ENCODE measurements around the gene SYTL3. TPM values are rescaled to one million over a fixed set of nuclear protein-coding genes. Genes with fewer than 3 reads are reported as not detected.
A peak's percentile ranks its signal among the peaks of the same experiment; 100 is the strongest.

Gene SYTL3
- total RNA-seq, 1 donor, result 2.2 TPM

- peaks cover 20% of the 10 kb centered on the region for H3K4me1 ChIP-seq (ENCODE audit: insufficient read depth, low read length)
- peak; percentile 70 for TF ChIP-seq CTCF (IDR thresholded peaks at IDR 0.05; ENCODE audit: extremely low read depth, low read depth, low read length)
Measured at GRCh38 chr6:158660333-158660754, 10.5 kb downstream of the SYTL3 start.

DNA sequence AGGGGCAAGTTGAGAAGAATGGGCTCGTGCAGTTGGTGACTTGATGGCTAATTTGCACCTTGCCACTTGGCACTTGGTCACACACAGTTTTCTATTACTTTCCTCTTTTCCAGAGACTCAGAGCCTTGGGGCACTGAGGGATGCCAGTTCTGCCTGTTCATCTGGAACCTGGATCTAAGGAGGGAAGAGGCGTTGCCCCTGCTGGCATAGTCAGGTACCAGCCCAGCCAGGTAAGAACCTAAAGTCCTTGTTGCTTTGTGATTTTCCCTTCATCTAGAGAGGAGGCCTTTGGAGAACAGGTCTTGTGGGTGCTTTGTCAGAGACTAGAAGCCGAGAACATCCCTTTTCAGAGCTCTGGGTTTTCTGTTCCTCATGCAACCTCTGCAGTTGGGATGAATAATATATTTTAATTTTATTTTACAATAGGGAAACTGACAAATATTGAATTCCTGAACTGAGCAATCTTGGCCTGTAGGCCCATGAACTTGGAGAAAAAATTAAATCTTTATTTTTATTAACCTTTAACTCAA lies 11.4 kb downstream of the SYTL3 start:
- Histone ChIP-seq H3K27me3 (ENCODE audit: insufficient read depth, low read length) (no peaks in the 10 kb centered on the region), H2AFZ (ENCODE audit: low read length) (no peak overlapping the region), H3K4me3 (ENCODE audit: insufficient read depth, low read length) (no peak overlapping the region), H3K4me1 (ENCODE audit: insufficient read depth, low read length) (peaks cover 11% of the 10 kb centered on the region), H3K36me3 (ENCODE audit: insufficient read depth, low read length) (no peaks in the 10 kb centered on the region), H3K9me3 (ENCODE audit: low read depth, low read length) (no peaks in the 10 kb centered on the region), H3K4me2 (ENCODE audit: insufficient read depth, low read length) (no peak overlapping the region), H4K20me1 (ENCODE audit: insufficient read depth, low read length) (no peaks in the 10 kb centered on the region), H3K79me2 (ENCODE audit: insufficient read depth, low read length) (no peaks in the 10 kb centered on the region), H3K27ac (ENCODE audit: low read depth, low read length) (no peak overlapping the region)
- no peak for TF ChIP-seq CTCF (IDR thresholded peaks at IDR 0.05; ENCODE audit: extremely low read depth, low read depth, low read length)
- no peak for DNase-seq (ENCODE audit: insufficient read length, low spot score, missing footprints)

More at GRCh38 chr6:158660333-158660754, 10.5 kb downstream of the SYTL3 start:
- no peaks in the 10 kb centered on the region for H3K27me3 ChIP-seq (ENCODE audit: insufficient read depth, low read length)
- no peak overlapping the region for H3K4me3 ChIP-seq (ENCODE audit: insufficient read depth, low read length)
- H2AFZ ChIP-seq (ENCODE audit: low read length), result no peak overlapping the region
- H3K79me2 ChIP-seq (ENCODE audit: insufficient read depth, low read length), result no peaks in the 10 kb centered on the region
- no peak overlapping the region for H3K4me2 ChIP-seq (ENCODE audit: insufficient read depth, low read length)
- H3K27ac ChIP-seq (ENCODE audit: low read depth, low read length), result no peak overlapping the region
- no peak for DNase-seq (ENCODE audit: insufficient read length, low spot score, missing footprints)
- no peaks in the 10 kb centered on the region for H3K36me3 ChIP-seq (ENCODE audit: insufficient read depth, low read length)
- no peaks in the 10 kb centered on the region for H3K9me3 ChIP-seq (ENCODE audit: low read depth, low read length)
- H4K20me1 ChIP-seq (ENCODE audit: insufficient read depth, low read length), result no peaks in the 10 kb centered on the region

DNA sequence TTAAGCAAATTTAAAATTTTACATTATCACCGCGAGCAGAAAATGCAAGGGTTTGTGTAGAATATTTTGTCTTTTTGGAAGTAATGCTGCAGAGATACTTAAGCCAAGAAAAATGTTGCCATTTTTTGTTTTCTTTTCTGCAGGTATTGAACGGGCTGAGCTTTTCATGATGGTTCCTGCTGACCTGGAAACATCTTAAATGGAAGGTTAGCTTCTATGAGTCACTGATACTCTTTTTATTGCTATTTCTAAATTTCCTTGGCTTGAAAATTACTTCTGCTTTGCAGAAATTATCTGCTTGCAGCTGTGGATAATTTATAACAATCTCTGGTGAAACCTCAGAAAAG lies 12.7 kb downstream of the SYTL3 start:
- no peak overlapping the region for H2AFZ ChIP-seq (ENCODE audit: low read length)
- no peak for TF ChIP-seq CTCF (IDR thresholded peaks at IDR 0.05; ENCODE audit: extremely low read depth, low read depth, low read length)
- H3K4me1 ChIP-seq (ENCODE audit: insufficient read depth, low read length), result peaks cover 8% of the 10 kb centered on the region
- no peak overlapping the region for H3K4me2 ChIP-seq (ENCODE audit: insufficient read depth, low read length)
- no peak overlapping the region for H3K27ac ChIP-seq (ENCODE audit: low read depth, low read length)
- no peaks in the 10 kb centered on the region for H3K79me2 ChIP-seq (ENCODE audit: insufficient read depth, low read length)
- no peak for DNase-seq (ENCODE audit: insufficient read length, low spot score, missing footprints)
- H3K36me3 ChIP-seq (ENCODE audit: insufficient read depth, low read length), result no peaks in the 10 kb centered on the region
- no peaks in the 10 kb centered on the region for H3K9me3 ChIP-seq (ENCODE audit: low read depth, low read length)
- H3K27me3 ChIP-seq (ENCODE audit: insufficient read depth, low read length), result no peaks in the 10 kb centered on the region
- no peak overlapping the region for H3K4me3 ChIP-seq (ENCODE audit: insufficient read depth, low read length)
- no peaks in the 10 kb centered on the region for H4K20me1 ChIP-seq (ENCODE audit: insufficient read depth, low read length)

- TF ChIP-seq CTCF (IDR thresholded peaks at IDR 0.05; ENCODE audit: extremely low read depth, low read depth, low read length), result no peak
- Histone ChIP-seq H3K27me3 (ENCODE audit: insufficient read depth, low read length) (no peaks in the 10 kb centered on the region), H3K4me2 (ENCODE audit: insufficient read depth, low read length) (no peak overlapping the region), H2AFZ (ENCODE audit: low read length) (no peak overlapping the region), H4K20me1 (ENCODE audit: insufficient read depth, low read length) (no peaks in the 10 kb centered on the region), H3K4me3 (ENCODE audit: insufficient read depth, low read length) (no peak overlapping the region), H3K79me2 (ENCODE audit: insufficient read depth, low read length) (no peaks in the 10 kb centered on the region), H3K36me3 (ENCODE audit: insufficient read depth, low read length) (no peaks in the 10 kb centered on the region), H3K4me1 (ENCODE audit: insufficient read depth, low read length) (peaks cover 8% of the 10 kb centered on the region), H3K9me3 (ENCODE audit: low read depth, low read length) (no peaks in the 10 kb centered on the region), H3K27ac (ENCODE audit: low read depth, low read length) (no peak overlapping the region)
- no peak for DNase-seq (ENCODE audit: insufficient read length, low spot score, missing footprints)
Measured at GRCh38 chr6:158662954-158663624, 13.2 kb downstream of the SYTL3 start.
